Duodenal mucosa (tissue), 2 donors: ENCODE results near the gene ZER1.
A peak's percentile ranks its signal among the peaks of the same experiment; 100 is the strongest.
"Not testable (repeated sequence)": the region's sequence is repeated elsewhere in the genome, so short reads cannot be mapped to it uniquely, and the experiment has no call there.

ENCODE experiments used
- H3K27ac ChIP-seq: one replicate; pipeline ENCODE4 v1.7.0; 2013; ENCODE audit warnings: low read depth, low read length
- H3K27me3 ChIP-seq, 2 donors: one replicate each; pipeline ENCODE4 v1.7.0; 2013; ENCODE audit warnings: low read length in 2 of 2, control low read depth in 1 of 2; ENCODE audit not compliant: insufficient read depth in 2 of 2, control insufficient read depth in 1 of 2
- H3K36me3 ChIP-seq, 2 donors: one replicate each; pipeline ENCODE4 v1.7.0; 2013; ENCODE audit warnings: low read length in 2 of 2, control low read depth in 1 of 2; ENCODE audit not compliant: insufficient read depth in 2 of 2, control insufficient read depth in 1 of 2
- H3K4me1 ChIP-seq, 2 donors: one replicate each; pipeline ENCODE4 v1.7.0; 2013; ENCODE audit warnings: low read length in 2 of 2, control low read depth in 1 of 2; ENCODE audit not compliant: insufficient read depth in 2 of 2, control insufficient read depth in 1 of 2
- H3K4me3 ChIP-seq, 2 donors: one replicate each; pipeline ENCODE4 v1.7.0; 2013; ENCODE audit warnings: low read length in 2 of 2, low read depth in 1 of 2
- H3K9ac ChIP-seq, 2 donors: one replicate each; pipeline ENCODE4 v1.7.0; 2013; ENCODE audit warnings: low read length in 2 of 2, low read depth in 1 of 2
- H3K9me3 ChIP-seq, 2 donors: one replicate each; pipeline ENCODE4 v1.7.0; 2013; ENCODE audit warnings: low read length in 2 of 2, control low read depth in 1 of 2; ENCODE audit not compliant: control insufficient read depth in 1 of 2

ZER1 gene

GRCh38 chr9:128808543-128808942 is 36.8 kb upstream of the ZER1 start:
- Histone ChIP-seq H3K9me3 (no peaks in the 10 kb centered on the region), H3K4me3 (no peak overlapping the region), H3K36me3 (peaks cover 19 to 40% of the 10 kb centered on the region in 2 donors), H3K4me1 (no peaks in the 10 kb centered on the region), H3K27me3 (no peaks in the 10 kb centered on the region), H3K27ac (no peak overlapping the region), H3K9ac (no peak overlapping the region)

- H3K4me1 ChIP-seq = no peaks in the 10 kb centered on the region
- peaks cover 25 to 47% of the 10 kb centered on the region in 2 donors for H3K36me3 ChIP-seq
- H3K27me3 ChIP-seq = no peaks in the 10 kb centered on the region
- no peak overlapping the region for H3K27ac ChIP-seq
- no peaks in the 10 kb centered on the region for H3K9me3 ChIP-seq
- no peak overlapping the region for H3K9ac ChIP-seq
- no peak overlapping the region for H3K4me3 ChIP-seq
These were observed 36.1 kb upstream of the ZER1 start for GRCh38 chr9:128807827-128808226.

GRCh38 chr9:128805661-128806060 is 33.9 kb upstream of the ZER1 start:
- Histone ChIP-seq H3K27me3 (no peaks in the 10 kb centered on the region), H3K9me3 (no peaks in the 10 kb centered on the region), H3K9ac (no peak overlapping the region), H3K36me3 (peaks cover 25 to 59% of the 10 kb centered on the region in 2 donors), H3K4me3 (no peak overlapping the region), H3K4me1 (no peaks in the 10 kb centered on the region), H3K27ac (no peak overlapping the region)

- Histone ChIP-seq H3K9ac (no peak overlapping the region), H3K4me3 (no peak overlapping the region), H3K27ac (no peak overlapping the region), H3K36me3 (peaks cover 33 to 72% of the 10 kb centered on the region in 2 donors), H3K4me1 (no peaks in the 10 kb centered on the region), H3K27me3 (no peaks in the 10 kb centered on the region), H3K9me3 (no peaks in the 10 kb centered on the region)
These were observed 30.8 kb upstream of the ZER1 start for GRCh38 chr9:128802482-128802881.

GRCh38 chr9:128800061-128800460 is 28.3 kb upstream of the ZER1 start:
- Histone ChIP-seq H3K9me3 (no peaks in the 10 kb centered on the region), H3K36me3 (peaks cover 23 to 60% of the 10 kb centered on the region in 2 donors), H3K4me3 (no peak overlapping the region), H3K9ac (no peak overlapping the region), H3K27ac (no peak overlapping the region), H3K4me1 (no peaks in the 10 kb centered on the region), H3K27me3 (no peaks in the 10 kb centered on the region)

DNA sequence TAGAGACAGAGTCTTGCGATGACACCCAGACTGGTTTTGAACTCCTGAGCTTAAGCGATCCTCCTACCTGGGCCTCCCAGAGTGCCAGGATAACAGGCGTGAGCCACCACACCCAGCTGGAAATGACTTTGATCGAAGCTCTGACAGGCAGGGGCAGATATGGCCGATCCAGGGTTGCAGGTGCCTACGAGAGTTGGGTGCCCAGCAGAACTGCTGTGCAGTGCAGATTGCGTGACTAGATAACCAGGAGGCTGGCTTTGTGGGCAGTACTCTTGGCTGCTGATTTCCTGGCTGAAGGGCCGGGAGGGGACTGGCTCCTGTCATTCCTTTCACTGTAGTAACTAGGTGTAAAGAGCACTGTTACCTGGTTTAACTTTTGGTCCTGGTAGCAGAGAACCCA is 27.2 kb upstream of the ZER1 start:
- H3K27ac ChIP-seq = no peak overlapping the region
- H3K9me3 ChIP-seq = no peaks in the 10 kb centered on the region
- H3K36me3 ChIP-seq = peaks cover 20 to 66% of the 10 kb centered on the region in 2 donors
- H3K4me1 ChIP-seq = no peaks in the 10 kb centered on the region
- no peak overlapping the region for H3K4me3 ChIP-seq
- no peaks in the 10 kb centered on the region for H3K27me3 ChIP-seq
- H3K9ac ChIP-seq = no peak overlapping the region

DNA sequence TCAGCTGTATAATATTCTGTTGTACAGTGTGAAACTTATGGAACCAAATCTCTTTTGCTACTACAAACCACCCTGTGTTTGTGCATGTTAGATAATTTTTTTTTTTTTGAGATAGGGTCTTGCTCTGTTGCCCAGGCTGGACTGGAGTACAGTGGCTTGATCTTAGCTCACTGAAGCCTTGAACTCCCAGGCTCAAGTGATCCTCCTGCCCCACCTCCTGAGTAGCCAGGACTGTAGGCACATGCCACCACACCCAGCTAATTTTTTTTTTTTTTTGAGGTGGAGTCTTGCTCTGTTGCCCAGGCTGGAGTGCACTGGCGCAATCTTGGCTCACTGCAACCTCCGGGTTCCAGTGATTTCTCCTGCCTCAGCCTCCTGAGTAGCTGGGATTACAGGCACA is 23.2 kb upstream of the ZER1 start:
- H3K27me3 ChIP-seq, H3K9ac ChIP-seq, H3K4me3 ChIP-seq, H3K9me3 ChIP-seq, H3K27ac ChIP-seq, H3K4me1 ChIP-seq: not testable (repeated sequence)
- peaks cover 29 to 73% of the 10 kb centered on the region in 2 donors for H3K36me3 ChIP-seq

DNA sequence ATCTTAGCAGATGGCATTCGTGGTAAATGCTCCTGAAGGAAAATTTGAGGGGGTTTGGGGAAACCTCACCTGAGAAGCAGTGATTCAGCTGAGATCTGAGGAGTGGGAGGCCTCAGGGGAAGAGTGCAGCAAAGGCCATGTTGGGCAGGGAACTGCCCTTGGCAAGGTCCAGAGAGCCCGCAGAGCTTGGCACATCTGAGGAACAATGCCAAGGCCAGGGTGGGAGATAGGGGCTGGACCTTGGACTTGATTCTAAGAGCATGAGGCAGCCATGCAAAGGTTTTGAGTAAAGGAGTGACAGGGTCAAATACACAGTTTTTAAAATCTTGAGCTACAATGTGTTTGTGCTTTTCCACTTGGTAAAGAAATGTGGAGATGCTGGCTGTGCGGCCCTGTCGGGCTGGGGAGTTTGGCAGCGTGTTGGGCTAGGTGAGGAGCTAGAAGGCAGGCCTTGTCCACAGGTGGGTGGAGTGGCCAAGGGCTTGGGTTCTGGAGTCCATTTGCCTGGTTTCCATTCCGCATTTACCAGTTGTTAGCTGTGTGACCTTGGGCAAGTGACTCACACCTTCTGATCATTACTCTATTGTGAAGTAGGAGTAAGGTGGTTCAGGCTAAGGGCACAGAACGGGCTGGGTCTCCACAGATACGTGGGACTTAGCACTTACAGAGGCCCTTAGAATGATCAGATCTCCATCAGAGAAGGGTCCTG is 21.4 kb upstream of the ZER1 start:
- peaks cover 6 to 10% of the 10 kb centered on the region in 2 donors for H3K4me1 ChIP-seq
- no peaks in the 10 kb centered on the region for H3K27me3 ChIP-seq
- H3K9ac ChIP-seq = no peak overlapping the region
- H3K4me3 ChIP-seq = peak overlapping the region in 1 of 2 donors; percentile 6
- H3K36me3 ChIP-seq = peaks cover 17 to 56% of the 10 kb centered on the region in 2 donors
- no peaks in the 10 kb centered on the region for H3K9me3 ChIP-seq
- H3K27ac ChIP-seq = no peak overlapping the region

GRCh38 chr9:128792134-128792533 is 20.4 kb upstream of the ZER1 start:
- Histone ChIP-seq H3K4me1 (peaks cover 12 to 15% of the 10 kb centered on the region in 2 donors), H3K9ac (no peak overlapping the region)

DNA sequence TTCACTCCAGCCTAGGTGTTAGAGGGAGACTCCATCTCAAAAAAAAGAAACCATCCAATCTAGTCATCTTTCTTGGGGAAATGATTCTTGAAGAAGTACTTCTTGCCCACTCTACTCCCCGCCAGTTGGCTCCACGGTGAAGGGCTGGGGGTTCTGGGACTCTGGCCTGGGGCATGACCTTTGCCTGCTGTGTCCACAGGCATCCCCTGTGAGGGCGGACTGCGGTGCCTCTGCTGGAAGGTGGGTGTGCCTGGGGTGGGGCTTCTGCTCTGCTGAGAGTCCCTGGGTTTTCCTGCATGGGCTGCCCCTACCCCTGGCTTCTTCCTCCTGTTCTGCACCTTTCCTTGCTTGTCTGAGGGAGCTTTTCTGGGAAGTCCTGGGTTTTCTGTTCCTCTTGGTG is 18.8 kb upstream of the ZER1 start:
- H3K36me3 ChIP-seq = peaks cover 17 to 47% of the 10 kb centered on the region in 2 donors
- no peak overlapping the region for H3K9ac ChIP-seq
- no peaks in the 10 kb centered on the region for H3K9me3 ChIP-seq
- no peak overlapping the region for H3K4me3 ChIP-seq
- H3K27ac ChIP-seq = no peak overlapping the region
- H3K4me1 ChIP-seq = peaks cover 15 to 17% of the 10 kb centered on the region in 2 donors
- no peaks in the 10 kb centered on the region for H3K27me3 ChIP-seq

More at GRCh38 chr9:128792134-128792533, 20.4 kb upstream of the ZER1 start:
- no peak overlapping the region for H3K27ac ChIP-seq
- H3K4me3 ChIP-seq = no peak overlapping the region
- peaks cover 17 to 52% of the 10 kb centered on the region in 2 donors for H3K36me3 ChIP-seq
- H3K9me3 ChIP-seq = no peaks in the 10 kb centered on the region
- H3K27me3 ChIP-seq = no peaks in the 10 kb centered on the region
